ENCODE data around the gene FDX2. TPM values are rescaled to one million over a fixed set of nuclear protein-coding genes. Genes with fewer than 3 reads are reported as not detected.
"Not testable (repeated sequence)": the region's sequence is repeated elsewhere in the genome, so short reads cannot be mapped to it uniquely, and the experiment has no call there.

Gene FDX2
- total RNA-seq, 2 donors from 2014 or later = 12.5 to 20.4 TPM

DNA sequence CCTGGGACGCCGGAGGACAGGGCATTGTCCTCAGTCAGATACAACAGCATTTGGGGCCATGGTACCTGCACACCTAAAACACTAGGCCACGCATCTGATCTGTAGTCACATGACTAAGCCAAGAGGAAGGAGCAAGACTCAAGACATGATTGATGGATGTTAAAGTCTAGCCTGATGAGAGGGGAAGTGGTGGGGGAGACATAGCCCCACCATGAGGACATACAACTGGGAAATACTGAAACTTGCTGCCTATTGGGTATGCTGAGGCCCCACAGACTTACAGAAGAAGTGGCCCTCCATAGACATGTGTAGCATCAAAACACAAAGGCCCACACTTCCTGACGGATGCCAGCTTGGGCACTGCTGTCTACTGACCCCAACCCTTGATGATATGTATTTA, 30.4 kb downstream of the FDX2 start:
- TF ChIP-seq CTCF (IDR thresholded peaks at IDR 0.05) = no peak
- H3K36me3 ChIP-seq = peaks cover 16% of the 10 kb centered on the region
- H3K4me3 ChIP-seq = no peak overlapping the region
- peaks cover 0 to 47% of the 10 kb centered on the region in 2 donors for H3K4me1 ChIP-seq
- H3K27me3 ChIP-seq = peaks cover 16 to 22% of the 10 kb centered on the region in 2 donors
- H3K9me3 ChIP-seq = no peaks in the 10 kb centered on the region
- DNase-seq (ENCODE audit: low spot score) = no peak
- no peak overlapping the region for H3K27ac ChIP-seq

DNA sequence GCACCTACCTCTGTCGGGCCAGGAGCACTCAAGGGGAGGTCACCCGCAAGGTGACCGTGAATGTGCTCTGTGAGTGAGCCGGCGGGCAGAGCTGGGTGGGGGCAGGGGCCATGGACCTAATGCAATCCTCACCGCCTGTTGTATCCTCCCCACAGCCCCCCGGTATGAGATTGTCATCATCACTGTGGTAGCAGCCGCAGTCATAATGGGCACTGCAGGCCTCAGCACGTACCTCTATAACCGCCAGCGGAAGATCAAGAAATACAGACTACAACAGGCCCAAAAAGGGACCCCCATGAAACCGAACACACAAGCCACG, 30.9 kb downstream of the FDX2 start:
- no peak for TF ChIP-seq CTCF (IDR thresholded peaks at IDR 0.05)
- no peak overlapping the region for H3K27ac ChIP-seq
- no peak overlapping the region for H3K4me3 ChIP-seq
- peaks cover 16% of the 10 kb centered on the region for H3K36me3 ChIP-seq
- peaks cover 0 to 42% of the 10 kb centered on the region in 2 donors for H3K4me1 ChIP-seq
- no peak for DNase-seq (ENCODE audit: low spot score)
- H3K9me3 ChIP-seq = no peaks in the 10 kb centered on the region
- H3K27me3 ChIP-seq = peaks cover 16 to 20% of the 10 kb centered on the region in 2 donors

DNA sequence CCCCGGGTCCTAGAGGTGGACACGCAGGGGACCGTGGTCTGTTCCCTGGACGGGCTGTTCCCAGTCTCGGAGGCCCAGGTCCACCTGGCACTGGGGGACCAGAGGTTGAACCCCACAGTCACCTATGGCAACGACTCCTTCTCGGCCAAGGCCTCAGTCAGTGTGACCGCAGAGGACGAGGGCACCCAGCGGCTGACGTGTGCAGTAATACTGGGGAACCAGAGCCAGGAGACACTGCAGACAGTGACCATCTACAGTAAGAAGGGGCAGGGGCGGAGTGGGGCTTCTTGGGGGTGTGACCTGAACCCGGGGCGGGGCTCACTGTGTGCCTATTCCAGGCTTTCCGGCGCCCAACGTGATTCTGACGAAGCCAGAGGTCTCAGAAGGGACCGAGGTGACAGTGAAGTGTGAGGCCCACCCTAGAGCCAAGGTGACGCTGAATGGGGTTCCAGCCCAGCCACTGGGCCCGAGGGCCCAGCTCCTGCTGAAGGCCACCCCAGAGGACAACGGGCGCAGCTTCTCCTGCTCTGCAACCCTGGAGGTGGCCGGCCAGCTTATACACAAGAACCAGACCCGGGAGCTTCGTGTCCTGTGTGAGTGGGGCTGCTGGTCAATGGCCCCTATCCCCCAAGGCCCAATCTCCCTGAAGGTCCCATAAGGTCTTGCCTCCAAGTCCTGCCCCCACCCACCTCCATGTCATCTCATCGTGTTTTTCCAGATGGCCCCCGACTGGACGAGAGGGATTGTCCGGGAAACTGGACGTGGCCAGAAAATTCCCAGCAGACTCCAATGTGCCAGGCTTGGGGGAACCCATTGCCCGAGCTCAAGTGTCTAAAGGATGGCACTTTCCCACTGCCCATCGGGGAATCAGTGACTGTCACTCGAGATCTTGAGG, 31.5 kb downstream of the FDX2 start:
- no peak for TF ChIP-seq CTCF (IDR thresholded peaks at IDR 0.05)
- Histone ChIP-seq H3K36me3 (peaks cover 16% of the 10 kb centered on the region), H3K9me3 (no peaks in the 10 kb centered on the region), H3K27ac (no peak overlapping the region), H3K27me3 (peaks cover 14% of the 10 kb centered on the region in 2 donors), H3K4me1 (peaks cover 0 to 36% of the 10 kb centered on the region in 2 donors), H3K4me3 (no peak overlapping the region)
- no peak for DNase-seq (ENCODE audit: low spot score)

GRCh38 chr19:10283301-10284064, 32.3 kb downstream of the FDX2 start:
- Histone ChIP-seq H3K9me3 (no peaks in the 10 kb centered on the region), H3K27ac (no peak overlapping the region), H3K4me1 (peaks cover 0 to 28% of the 10 kb centered on the region in 2 donors), H3K36me3 (peaks cover 16% of the 10 kb centered on the region), H3K27me3 (peaks cover 5 to 10% of the 10 kb centered on the region in 2 donors), H3K4me3 (no peak overlapping the region)
- DNase-seq (ENCODE audit: low spot score) = no peak
- no peak for TF ChIP-seq CTCF (IDR thresholded peaks at IDR 0.05)

- H3K27me3 ChIP-seq; H3K4me3 ChIP-seq; H3K9me3 ChIP-seq; DNase-seq (ENCODE audit: low spot score); H3K27ac ChIP-seq: not testable (repeated sequence)
- peaks cover 0 to 14% of the 10 kb centered on the region in 2 donors for H3K4me1 ChIP-seq
- peaks cover 16% of the 10 kb centered on the region for H3K36me3 ChIP-seq
These were observed 33.8 kb downstream of the FDX2 start for GRCh38 chr19:10282043-10282442.

GRCh38 chr19:10279737-10280442, 35.9 kb downstream of the FDX2 start:
- H3K27me3 ChIP-seq = no peaks in the 10 kb centered on the region
- H3K4me3 ChIP-seq = no peak overlapping the region
- no peak for TF ChIP-seq CTCF (IDR thresholded peaks at IDR 0.05)
- no peak overlapping the region for H3K27ac ChIP-seq
- DNase-seq (ENCODE audit: low spot score) = no peak
- no peaks in the 10 kb centered on the region for H3K9me3 ChIP-seq
- H3K36me3 ChIP-seq = peaks cover 16% of the 10 kb centered on the region
- no peaks in the 10 kb centered on the region for H3K4me1 ChIP-seq
